Mucosa of descending colon (tissue), 3 donors: ENCODE results near the gene GYS2. TPM values are rescaled to one million over a fixed set of nuclear protein-coding genes. Genes with fewer than 3 reads are reported as not detected.
"Not testable (repeated sequence)": the region's sequence is repeated elsewhere in the genome, so short reads cannot be mapped to it uniquely, and the experiment has no call there.

ENCODE experiments used
- ATAC-seq: fragments of 200-7000 bp; cut with Tn5 transposase; one replicate; pipeline ENCODE4 v1.9.1; 2020; ENCODE audit warnings: mild to moderate bottlenecking, moderate library complexity
- DNase-seq, 3 donors: peaks; one replicate each; pipeline ENCODE4 v3.0.0-alpha.2; 2020
- H3K36me3 ChIP-seq: fragments of 200-600 bp; one replicate; pipeline ENCODE4 v1.8.0; 2021; ENCODE audit warnings: low read depth, mild to moderate bottlenecking
- H3K4me1 ChIP-seq: fragments of 200-600 bp; one replicate; pipeline ENCODE4 v1.8.0; 2021; ENCODE audit warnings: low read depth, mild to moderate bottlenecking
- H3K4me3 ChIP-seq: fragments of 200-600 bp; one replicate; pipeline ENCODE4 v1.8.0; 2021; ENCODE audit warnings: mild to moderate bottlenecking
- H3K9me3 ChIP-seq: fragments of 200-600 bp; one replicate; pipeline ENCODE4 v1.8.0; 2021; ENCODE audit warnings: mild to moderate bottlenecking
- intact Hi-C, 2 donors: fragments of 100-400 bp; cut with DNase I in 1 of 2; cut with micrococcal nuclease in 1 of 2; formaldehyde crosslinking; loops; one replicate each; pipeline versions ENCODE4 v1.11.0 to v1.11.1; 2022; cut with DNase I, micrococcal nuclease
- total RNA-seq, 3 donors: library from RNA; stranded (reverse); fragmentation: NEBNext Ultra II Directional in 2 of 3; extraction: Animal tissue kit (Norgen Biotek cat#: 25700) in 2 of 3; gene quantifications; one replicate each; pipeline versions ENCODE4 v1.2.1 to v1.2.4, GENCODE V29; 2021 to 2023
- TF ChIP-seq, protein P1 (sequence below): fragments of 200-600 bp; IDR thresholded peaks from one replicate; pipeline ENCODE4 v1.8.0; 2022; ENCODE audit warnings: antibody characterized with exemption, mild to moderate bottlenecking
- donor health status: DM: no; HTN: no; CAD: no; lungs with moderate emphysema.
- donor health status: DM: no; HTN: no; CAD: no.
- donor health status: DM: no; HTN: yes; CAD: no.

Gene GYS2
- total RNA-seq, 3 donors from 2014 or later = not detected

GRCh38 chr12:21647179-21647578 is 42.5 kb upstream of the GYS2 start:
- no peak for DNase-seq
- Histone ChIP-seq H3K4me1 (no peaks in the 10 kb centered on the region), H3K9me3 (no peaks in the 10 kb centered on the region), H3K4me3 (no peak overlapping the region), H3K36me3 (peaks cover 4% of the 10 kb centered on the region)
- intact Hi-C loops = no loop called here
- TF ChIP-seq, protein P1, sequence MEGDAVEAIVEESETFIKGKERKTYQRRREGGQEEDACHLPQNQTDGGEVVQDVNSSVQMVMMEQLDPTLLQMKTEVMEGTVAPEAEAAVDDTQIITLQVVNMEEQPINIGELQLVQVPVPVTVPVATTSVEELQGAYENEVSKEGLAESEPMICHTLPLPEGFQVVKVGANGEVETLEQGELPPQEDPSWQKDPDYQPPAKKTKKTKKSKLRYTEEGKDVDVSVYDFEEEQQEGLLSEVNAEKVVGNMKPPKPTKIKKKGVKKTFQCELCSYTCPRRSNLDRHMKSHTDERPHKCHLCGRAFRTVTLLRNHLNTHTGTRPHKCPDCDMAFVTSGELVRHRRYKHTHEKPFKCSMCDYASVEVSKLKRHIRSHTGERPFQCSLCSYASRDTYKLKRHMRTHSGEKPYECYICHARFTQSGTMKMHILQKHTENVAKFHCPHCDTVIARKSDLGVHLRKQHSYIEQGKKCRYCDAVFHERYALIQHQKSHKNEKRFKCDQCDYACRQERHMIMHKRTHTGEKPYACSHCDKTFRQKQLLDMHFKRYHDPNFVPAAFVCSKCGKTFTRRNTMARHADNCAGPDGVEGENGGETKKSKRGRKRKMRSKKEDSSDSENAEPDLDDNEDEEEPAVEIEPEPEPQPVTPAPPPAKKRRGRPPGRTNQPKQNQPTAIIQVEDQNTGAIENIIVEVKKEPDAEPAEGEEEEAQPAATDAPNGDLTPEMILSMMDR = no peak
- no peak for ATAC-seq

GRCh38 chr12:21645041-21645500 is 40.4 kb upstream of the GYS2 start:
- H3K36me3 ChIP-seq, intact Hi-C loops, H3K4me1 ChIP-seq, DNase-seq, H3K9me3 ChIP-seq, H3K4me3 ChIP-seq, ATAC-seq: not testable (repeated sequence)

- Histone ChIP-seq H3K36me3 (no peaks in the 10 kb centered on the region), H3K9me3 (no peaks in the 10 kb centered on the region), H3K4me3 (no peak overlapping the region), H3K4me1 (no peaks in the 10 kb centered on the region)
- TF ChIP-seq, protein P1 = no peak
- ATAC-seq = no peak
- DNase-seq = no peak
- intact Hi-C loops = no loop called here
Observed at GRCh38 chr12:21644516-21644915, 39.9 kb upstream of the GYS2 start.

- ATAC-seq (no peak), DNase-seq (no peak)
- TF ChIP-seq, protein P1 = no peak
- Histone ChIP-seq H3K36me3 (no peaks in the 10 kb centered on the region), H3K4me3 (no peak overlapping the region), H3K4me1 (no peaks in the 10 kb centered on the region), H3K9me3 (no peaks in the 10 kb centered on the region)
- intact Hi-C loops = no loop called here
Observed at GRCh38 chr12:21643758-21644157, 39.1 kb upstream of the GYS2 start.

- TF ChIP-seq, protein P1 = no peak
- DNase-seq = no peak
- no peak for ATAC-seq
- H3K4me3 ChIP-seq = no peak overlapping the region
- H3K4me1 ChIP-seq = no peaks in the 10 kb centered on the region
- no peaks in the 10 kb centered on the region for H3K9me3 ChIP-seq
- intact Hi-C loops = no loop called here
- no peaks in the 10 kb centered on the region for H3K36me3 ChIP-seq
Observed at GRCh38 chr12:21642707-21643389, 38.2 kb upstream of the GYS2 start.

DNA sequence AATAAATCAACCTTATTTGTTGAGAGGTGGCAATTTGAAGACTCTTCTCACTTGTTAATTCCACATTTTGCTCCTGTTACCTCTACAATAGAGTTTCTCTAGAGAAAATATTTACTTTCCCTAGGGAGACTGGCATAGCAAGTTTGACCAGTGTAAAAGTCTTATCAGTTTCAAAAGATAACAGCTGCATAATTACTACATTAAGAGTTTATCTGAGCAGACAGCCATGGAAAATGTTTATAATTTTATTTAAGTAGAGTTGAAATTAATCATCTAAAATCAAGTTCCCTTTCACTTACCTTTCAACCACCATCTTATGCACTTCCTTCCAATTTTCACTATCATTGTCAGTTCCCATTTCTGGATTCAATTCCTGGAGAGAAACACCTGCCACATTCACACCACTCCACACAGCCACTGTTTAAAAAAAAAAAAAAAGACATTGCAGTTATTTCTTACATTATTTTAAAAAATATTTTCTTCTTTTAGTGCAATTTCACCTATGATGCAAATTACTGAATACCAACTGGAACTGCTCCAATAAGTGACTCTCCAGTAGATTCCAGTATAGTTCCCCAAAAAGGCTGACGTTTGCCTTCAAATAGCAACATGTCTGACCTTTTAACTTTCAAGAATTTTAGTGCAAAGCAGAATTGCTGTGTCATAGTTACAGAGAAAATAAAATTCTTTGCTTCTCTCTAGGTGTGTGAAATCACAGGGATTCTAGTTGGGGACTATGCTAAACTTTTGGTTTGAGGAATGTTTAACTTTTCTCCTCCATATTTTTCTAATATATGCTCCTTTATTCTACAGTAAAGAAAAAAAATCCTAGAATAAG is 33.6 kb upstream of the GYS2 start:
- H3K4me3 ChIP-seq = no peak overlapping the region
- DNase-seq (peak in 1 of 3 donors; percentile 20), ATAC-seq (peak; percentile 47)
- TF ChIP-seq, protein P1 = no peak
- H3K9me3 ChIP-seq = no peaks in the 10 kb centered on the region
- no peaks in the 10 kb centered on the region for H3K4me1 ChIP-seq
- intact Hi-C loops = no loop called here
- H3K36me3 ChIP-seq = no peaks in the 10 kb centered on the region
